SK-N-DZ (cell line): ENCODE results near the gene ENPP3.

Experiments used
- DNase-seq: peaks from one replicate; pipeline ENCODE4 v3.0.0-alpha.2; 2015; ENCODE audit warnings: low spot score

Gene ENPP3

GRCh38 chr6:131765081-131765803 lies 128.1 kb downstream of the ENPP3 start:
- no peak for DNase-seq

- no peak for DNase-seq
Measured at GRCh38 chr6:131765804-131766135, 128.7 kb downstream of the ENPP3 start.

GRCh38 chr6:131766631-131767030 lies 129.5 kb downstream of the ENPP3 start:
- DNase-seq: no peak

- DNase-seq: no peak
Measured at GRCh38 chr6:131768964-131769363, 131.9 kb downstream of the ENPP3 start.

- DNase-seq: no peak
Measured at GRCh38 chr6:131769385-131770141, 132.5 kb downstream of the ENPP3 start.

- no peak for DNase-seq
Measured at GRCh38 chr6:131770776-131771175, 133.7 kb downstream of the ENPP3 start.

- no peak for DNase-seq
Measured at GRCh38 chr6:131773284-131773950, 136.3 kb downstream of the ENPP3 start.

- no peak for DNase-seq
Measured at GRCh38 chr6:131775886-131776285, 138.8 kb downstream of the ENPP3 start.

- no peak for DNase-seq
Measured at GRCh38 chr6:131776985-131777384, 139.9 kb downstream of the ENPP3 start.

- DNase-seq: no peak
Measured at GRCh38 chr6:131778169-131778568, 141.1 kb downstream of the ENPP3 start.

GRCh38 chr6:131779304-131779703 lies 142.2 kb downstream of the ENPP3 start:
- DNase-seq: no peak

- DNase-seq: no peak
Measured at GRCh38 chr6:131780600-131780999, 143.5 kb downstream of the ENPP3 start.

GRCh38 chr6:131781687-131782086 lies 144.6 kb downstream of the ENPP3 start:
- DNase-seq: no peak

- DNase-seq: no peak
Measured at GRCh38 chr6:131782764-131783163, 145.7 kb downstream of the ENPP3 start.

- DNase-seq: no peak
Measured at GRCh38 chr6:131784561-131784960, 147.5 kb downstream of the ENPP3 start.

GRCh38 chr6:131787079-131787478 lies 150.0 kb downstream of the ENPP3 start:
- no peak for DNase-seq

GRCh38 chr6:131787766-131788712 lies 150.9 kb downstream of the ENPP3 start:
- DNase-seq: no peak

- DNase-seq: no peak
Measured at GRCh38 chr6:131789219-131789618, 152.1 kb downstream of the ENPP3 start.

- DNase-seq: no peak
Measured at GRCh38 chr6:131791476-131791875, 154.4 kb downstream of the ENPP3 start.

- no peak for DNase-seq
Measured at GRCh38 chr6:131792091-131792496, 155.0 kb downstream of the ENPP3 start.

- DNase-seq: no peak
Measured at GRCh38 chr6:131795366-131795765, 158.3 kb downstream of the ENPP3 start.
